GM18526 (cell line): Measurements from ENCODE around the gene ZKSCAN7.

Experiments used
- POLR2A ChIP-seq: IDR thresholded peaks from 3 replicates; pipeline ENCODE4 v1.6.1; 2011; ENCODE audit not compliant: insufficient read length; ENCODE audit errors: extremely low read depth

The ZKSCAN7 gene

GRCh38 chr3:44554626-44555592 is at the start of gene ZKSCAN7:
TSS of gene ZKSCAN7 (plus strand) at chr3:44555193. CDS start at chr3:44557048, 1,855 bp downstream.
- peak; percentile 67 for TF ChIP-seq POLR2A

GRCh38 chr3:44506556-44506955 is 48.4 kb upstream of the ZKSCAN7 start:
- no peak for TF ChIP-seq POLR2A

GRCh38 chr3:44506961-44507360 is 48.0 kb upstream of the ZKSCAN7 start:
- no peak for TF ChIP-seq POLR2A

DNA sequence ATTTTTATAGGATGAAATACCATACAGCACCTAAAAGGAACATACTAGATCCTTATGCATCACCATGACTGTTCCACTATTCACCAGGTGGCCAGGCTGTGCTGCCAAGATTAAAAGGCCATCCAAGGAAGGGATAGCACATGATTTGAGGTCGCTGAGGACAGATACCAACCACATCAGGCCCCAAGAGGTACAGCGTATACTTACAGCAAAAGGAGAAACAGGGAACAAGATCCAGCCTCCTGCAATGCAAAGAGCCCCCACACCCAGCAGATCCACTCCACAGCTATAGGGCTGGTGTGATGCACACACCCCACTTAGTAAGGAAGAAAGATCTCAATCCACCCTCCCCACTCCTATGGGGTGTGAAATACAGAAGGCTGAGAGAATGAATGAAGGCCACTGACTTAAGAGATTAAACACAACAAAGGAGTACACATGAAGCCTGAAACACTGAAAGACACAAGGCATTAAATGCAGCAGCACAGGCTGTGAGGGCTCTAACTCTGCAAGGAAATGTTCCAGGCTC is 45.5 kb upstream of the ZKSCAN7 start:
- TF ChIP-seq POLR2A, result no peak

- no peak for TF ChIP-seq POLR2A
Measured at GRCh38 chr3:44510000-44510368, 45.0 kb upstream of the ZKSCAN7 start.

GRCh38 chr3:44511238-44511566 is 43.8 kb upstream of the ZKSCAN7 start:
- TF ChIP-seq POLR2A, result no peak

DNA sequence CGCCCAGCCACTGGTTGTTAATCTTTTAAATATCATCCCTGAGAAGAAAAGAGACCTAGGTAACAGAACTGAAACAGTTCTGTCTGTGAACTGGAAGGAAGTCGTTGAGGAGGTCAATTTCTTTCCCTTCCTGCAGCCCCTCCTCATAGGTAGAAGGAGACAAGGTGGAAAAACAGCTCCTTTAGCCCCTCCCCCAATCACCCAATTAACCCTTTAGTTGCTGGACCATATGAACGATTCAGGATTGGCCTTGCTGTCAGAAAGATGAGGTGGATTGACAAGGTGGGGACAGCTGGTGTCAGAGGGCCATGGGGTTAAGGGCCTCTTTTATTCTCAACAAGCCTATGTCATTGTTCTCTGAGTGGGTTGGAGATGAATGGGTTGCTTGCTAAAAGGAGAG is 41.5 kb upstream of the ZKSCAN7 start:
- no peak for TF ChIP-seq POLR2A

DNA sequence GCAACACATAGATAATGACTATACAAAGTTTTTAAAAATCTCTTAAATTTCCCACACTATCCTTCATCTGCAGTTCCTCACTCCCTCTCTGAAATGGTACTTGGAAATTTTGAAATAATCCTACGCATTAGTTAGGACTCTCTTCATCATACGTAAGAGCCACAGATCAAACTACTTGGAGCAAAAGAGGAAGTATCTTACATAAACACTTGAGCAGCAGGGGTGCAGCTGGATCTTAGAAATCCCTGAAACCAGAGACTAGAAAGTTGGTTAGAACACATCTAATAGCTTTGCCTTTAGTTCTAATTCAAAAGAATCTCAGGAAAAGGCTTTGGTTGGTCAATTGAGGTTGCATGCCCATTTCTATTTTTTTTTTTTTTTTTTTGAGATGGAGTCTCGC is 38.8 kb upstream of the ZKSCAN7 start:
- TF ChIP-seq POLR2A, result no peak

GRCh38 chr3:44518782-44519156 is 36.2 kb upstream of the ZKSCAN7 start:
- no peak for TF ChIP-seq POLR2A

GRCh38 chr3:44521721-44522120 is 33.3 kb upstream of the ZKSCAN7 start:
- TF ChIP-seq POLR2A, result no peak

GRCh38 chr3:44522494-44522933 is 32.5 kb upstream of the ZKSCAN7 start:
- no peak for TF ChIP-seq POLR2A

DNA sequence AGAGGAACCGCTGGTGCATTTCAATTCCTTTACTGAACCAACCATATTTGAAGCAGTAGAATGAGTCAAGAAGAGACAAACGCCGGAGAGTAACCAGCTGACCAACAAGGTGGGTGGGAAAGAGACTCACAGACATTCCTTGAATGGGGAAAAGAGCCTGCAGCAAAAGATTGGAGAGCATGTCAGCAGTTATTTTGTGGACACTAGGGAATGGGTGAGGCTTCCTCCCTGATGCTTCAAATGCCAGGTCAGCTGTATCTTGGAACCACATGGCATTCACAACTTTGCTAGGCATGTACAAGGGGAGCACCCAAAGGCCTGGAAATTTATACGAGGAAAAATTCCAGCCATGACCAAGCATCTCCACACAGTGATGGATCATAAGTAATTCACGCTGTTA is 29.9 kb upstream of the ZKSCAN7 start:
- TF ChIP-seq POLR2A, result no peak

- TF ChIP-seq POLR2A, result no peak
Measured at GRCh38 chr3:44529927-44530326, 25.1 kb upstream of the ZKSCAN7 start.

DNA sequence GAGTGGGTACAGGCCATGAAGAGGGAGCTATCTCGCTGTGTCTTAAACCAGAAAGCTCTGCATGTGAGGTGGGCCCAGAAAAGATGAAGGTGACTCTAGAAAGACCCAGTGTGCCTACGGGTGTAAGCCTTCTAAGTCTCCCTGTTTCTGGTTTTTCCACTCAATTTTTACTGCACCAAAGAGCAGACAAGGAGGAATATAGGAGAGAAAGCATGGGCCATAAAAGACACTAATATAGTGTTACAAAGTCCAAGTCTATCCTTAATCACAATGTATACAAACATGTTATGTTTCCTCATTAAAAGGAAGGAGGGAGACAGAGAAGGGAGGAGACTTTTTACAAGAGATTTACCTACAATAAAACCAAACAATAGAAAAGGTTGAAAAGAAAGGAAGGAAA is 24.1 kb upstream of the ZKSCAN7 start:
- no peak for TF ChIP-seq POLR2A

- TF ChIP-seq POLR2A, result no peak
Measured at GRCh38 chr3:44535364-44535763, 19.6 kb upstream of the ZKSCAN7 start.

GRCh38 chr3:44555723-44556122 is 730 bp downstream of the ZKSCAN7 start:
- no peak for TF ChIP-seq POLR2A

GRCh38 chr3:44557074-44557473 is 2.1 kb downstream of the ZKSCAN7 start:
- no peak for TF ChIP-seq POLR2A
